ENCODE measurements around the gene LIPF.

Gene LIPF

DNA sequence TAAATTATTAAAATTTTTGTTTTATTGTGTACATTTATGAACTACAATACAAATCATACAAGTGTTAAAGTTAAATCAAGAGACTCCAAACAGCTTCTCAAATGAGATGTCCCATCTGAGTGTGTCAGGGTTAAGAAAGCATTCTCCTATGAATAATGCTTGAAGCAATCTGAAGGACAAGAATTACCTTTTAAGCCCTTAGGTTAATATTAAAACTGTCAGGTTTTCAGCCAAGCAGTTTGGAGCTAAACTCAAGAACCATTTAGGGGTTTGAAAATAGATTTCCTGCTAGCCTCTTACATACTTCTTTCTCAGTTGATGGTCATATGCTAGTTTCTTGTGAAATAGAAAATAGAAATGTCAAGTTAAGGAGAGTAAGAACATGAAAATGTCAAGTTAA, 39.4 kb upstream of the LIPF start:
- H3K4me3 ChIP-seq (ENCODE audit: control insufficient read depth, low read depth, low read length), result no peak overlapping the region
- DNase-seq (ENCODE audit: low read depth), result no peak
- no peak for TF ChIP-seq CTCF (conservative IDR thresholded peaks at IDR 0.05; ENCODE audit: control insufficient read depth, insufficient read depth, low read depth, low read length)

- no peak for TF ChIP-seq CTCF (conservative IDR thresholded peaks at IDR 0.05; ENCODE audit: control insufficient read depth, insufficient read depth, low read depth, low read length)
- no peak overlapping the region for H3K4me3 ChIP-seq (ENCODE audit: control insufficient read depth, low read depth, low read length)
- DNase-seq (ENCODE audit: low read depth), result no peak
These were observed 24.1 kb upstream of the LIPF start for GRCh38 chr10:88640186-88640585.

- DNase-seq (ENCODE audit: low read depth), result no peak
- no peak for TF ChIP-seq CTCF (conservative IDR thresholded peaks at IDR 0.05; ENCODE audit: control insufficient read depth, insufficient read depth, low read depth, low read length)
- no peak overlapping the region for H3K4me3 ChIP-seq (ENCODE audit: control insufficient read depth, low read depth, low read length)
These were observed 22.0 kb upstream of the LIPF start for GRCh38 chr10:88642209-88642608.

GRCh38 chr10:88642963-88643362, 21.3 kb upstream of the LIPF start:
- DNase-seq (ENCODE audit: low read depth), result peak; percentile 69
- no peak for TF ChIP-seq CTCF (conservative IDR thresholded peaks at IDR 0.05; ENCODE audit: control insufficient read depth, insufficient read depth, low read depth, low read length)
- no peak overlapping the region for H3K4me3 ChIP-seq (ENCODE audit: control insufficient read depth, low read depth, low read length)

- no peak for TF ChIP-seq CTCF (conservative IDR thresholded peaks at IDR 0.05; ENCODE audit: control insufficient read depth, insufficient read depth, low read depth, low read length)
- DNase-seq (ENCODE audit: low read depth), result no peak
These were observed 17.1 kb upstream of the LIPF start for GRCh38 chr10:88647061-88647615.

GRCh38 chr10:88651101-88651551, 13.1 kb upstream of the LIPF start:
- peak; percentile 92 for DNase-seq (ENCODE audit: low read depth)
- H3K4me3 ChIP-seq (ENCODE audit: control insufficient read depth, low read depth, low read length), result no peak overlapping the region
- no peak for TF ChIP-seq CTCF (conservative IDR thresholded peaks at IDR 0.05; ENCODE audit: control insufficient read depth, insufficient read depth, low read depth, low read length)

More at GRCh38 chr10:88647061-88647615, 17.1 kb upstream of the LIPF start:
- no peak overlapping the region for H3K4me3 ChIP-seq (ENCODE audit: control insufficient read depth, low read depth, low read length)

DNA sequence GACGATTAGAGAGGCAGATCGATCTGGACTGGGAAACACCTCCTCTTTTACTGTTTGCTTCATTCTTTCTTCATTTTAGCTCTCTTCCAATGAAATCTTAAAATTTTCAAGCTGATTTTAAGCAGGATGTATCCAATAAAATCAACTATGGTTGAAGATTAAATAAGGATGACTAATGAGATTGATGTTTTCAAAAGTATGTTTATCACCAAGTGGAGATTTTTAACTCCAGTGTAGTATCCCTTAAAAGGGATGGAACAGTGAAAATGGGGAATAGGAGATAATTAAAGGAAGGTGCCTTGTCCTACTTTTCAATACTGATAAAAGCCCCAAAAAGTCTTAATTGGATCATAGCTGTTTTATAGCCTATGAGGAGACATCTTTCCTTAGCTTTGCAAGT, 11.6 kb upstream of the LIPF start:
- peak; percentile 22 for DNase-seq (ENCODE audit: low read depth)
- no peak overlapping the region for H3K4me3 ChIP-seq (ENCODE audit: control insufficient read depth, low read depth, low read length)
- TF ChIP-seq CTCF (conservative IDR thresholded peaks at IDR 0.05; ENCODE audit: control insufficient read depth, insufficient read depth, low read depth, low read length), result no peak

Measured in fibroblast of mammary gland (primary cell).